ENCODE measurements around the gene DIPK1B.

Gene DIPK1B

GRCh38 chr9:136686794-136687711, 25.3 kb upstream of the DIPK1B start, which contains the start of gene AGPAT2:
Gene AGPAT2, minus strand, starts transcription at chr9:136687457. Its CDS starts 100 bp downstream, at chr9:136687357.
- peak; percentile 49 for DNase-seq (ENCODE audit: low read depth)

- no peak for DNase-seq (ENCODE audit: low read depth)
Observed at GRCh38 chr9:136687721-136688223, 24.6 kb upstream of the DIPK1B start.

- no peak for DNase-seq (ENCODE audit: low read depth)
Observed at GRCh38 chr9:136688274-136689107, 23.9 kb upstream of the DIPK1B start.

GRCh38 chr9:136689108-136689460, 23.3 kb upstream of the DIPK1B start:
- no peak for DNase-seq (ENCODE audit: low read depth)

- DNase-seq (ENCODE audit: low read depth): no peak
Observed at GRCh38 chr9:136690104-136690805, 22.1 kb upstream of the DIPK1B start.

GRCh38 chr9:136690806-136691261, 21.5 kb upstream of the DIPK1B start:
- no peak for DNase-seq (ENCODE audit: low read depth)

GRCh38 chr9:136691316-136692184, 20.8 kb upstream of the DIPK1B start:
- no peak for DNase-seq (ENCODE audit: low read depth)

- no peak for DNase-seq (ENCODE audit: low read depth)
Observed at GRCh38 chr9:136692185-136693134, 19.9 kb upstream of the DIPK1B start.

GRCh38 chr9:136693135-136693489, 19.3 kb upstream of the DIPK1B start:
- no peak for DNase-seq (ENCODE audit: low read depth)

GRCh38 chr9:136693490-136694162, 18.7 kb upstream of the DIPK1B start:
- DNase-seq (ENCODE audit: low read depth): no peak

- no peak for DNase-seq (ENCODE audit: low read depth)
Observed at GRCh38 chr9:136694163-136694871, 18.1 kb upstream of the DIPK1B start.

GRCh38 chr9:136694872-136695247, 17.5 kb upstream of the DIPK1B start:
- DNase-seq (ENCODE audit: low read depth): no peak

- DNase-seq (ENCODE audit: low read depth): no peak
Observed at GRCh38 chr9:136695435-136695895, 16.9 kb upstream of the DIPK1B start.

GRCh38 chr9:136695955-136696354, 16.4 kb upstream of the DIPK1B start:
- no peak for DNase-seq (ENCODE audit: low read depth)

- no peak for DNase-seq (ENCODE audit: low read depth)
Observed at GRCh38 chr9:136696502-136696901, 15.9 kb upstream of the DIPK1B start.

- no peak for DNase-seq (ENCODE audit: low read depth)
Observed at GRCh38 chr9:136697146-136697820, 15.1 kb upstream of the DIPK1B start.

- no peak for DNase-seq (ENCODE audit: low read depth)
Observed at GRCh38 chr9:136697821-136698526, 14.4 kb upstream of the DIPK1B start.

Data from activated T-cell treated with anti-CD3 and anti-CD28 coated beads for 1 hour (primary cell).